HG03558 (cell line): ENCODE data around the gene OLFML2B.

Experiments used
- ATAC-seq: cut with Tn5 transposase; IDR thresholded peaks from one replicate; pipeline ENCODE4 v1.9.1; 2021; ENCODE audit warnings: moderate number of reproducible peaks; ENCODE audit not compliant: unreplicated experiment; ENCODE audit errors: extremely low read depth

The OLFML2B gene

DNA sequence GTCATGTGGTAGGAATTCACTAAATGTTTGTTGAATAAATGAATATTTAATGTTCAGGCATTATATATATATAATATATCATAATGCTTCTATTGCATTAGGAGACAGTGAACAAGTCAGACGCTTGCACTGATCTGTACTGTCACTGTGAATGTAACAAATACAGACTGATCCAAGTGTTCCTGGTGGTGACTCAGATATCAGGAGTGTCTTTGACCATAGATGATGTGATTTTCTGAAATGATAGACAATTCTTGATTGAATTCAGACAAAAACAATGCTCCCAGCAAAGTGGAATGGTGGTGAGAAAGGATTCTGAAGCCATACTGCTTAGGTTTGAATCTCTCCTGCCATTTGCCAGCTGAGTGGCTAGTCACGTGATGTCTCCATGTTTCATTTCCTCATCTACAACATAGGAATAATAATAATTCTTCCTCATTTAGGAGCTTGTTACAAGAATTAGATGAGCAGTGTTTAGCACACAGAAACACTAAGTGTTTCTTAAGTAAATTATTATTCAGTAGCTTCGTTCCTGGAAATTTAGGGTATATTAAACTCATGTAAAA is 71.0 kb downstream of the OLFML2B start:
- ATAC-seq: no peak

DNA sequence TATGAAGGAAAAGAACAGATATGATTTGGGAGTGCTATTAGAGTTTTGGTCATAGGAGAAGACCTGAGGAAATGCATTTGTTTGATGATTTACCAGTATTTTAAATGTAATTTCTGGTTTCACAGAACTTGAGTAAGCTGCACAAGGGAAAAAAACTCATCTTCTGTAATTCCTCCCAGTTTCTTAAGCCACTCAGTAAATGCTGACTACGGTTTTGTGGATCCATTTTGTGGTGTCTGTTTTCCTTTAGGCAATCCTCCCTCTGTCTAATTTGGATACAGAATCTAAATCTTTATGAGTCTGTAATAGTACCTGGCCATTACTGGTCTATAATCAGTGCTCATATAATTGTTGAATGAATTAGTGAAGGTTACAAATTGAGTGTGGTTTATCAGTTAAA is 72.0 kb downstream of the OLFML2B start:
- ATAC-seq: no peak

DNA sequence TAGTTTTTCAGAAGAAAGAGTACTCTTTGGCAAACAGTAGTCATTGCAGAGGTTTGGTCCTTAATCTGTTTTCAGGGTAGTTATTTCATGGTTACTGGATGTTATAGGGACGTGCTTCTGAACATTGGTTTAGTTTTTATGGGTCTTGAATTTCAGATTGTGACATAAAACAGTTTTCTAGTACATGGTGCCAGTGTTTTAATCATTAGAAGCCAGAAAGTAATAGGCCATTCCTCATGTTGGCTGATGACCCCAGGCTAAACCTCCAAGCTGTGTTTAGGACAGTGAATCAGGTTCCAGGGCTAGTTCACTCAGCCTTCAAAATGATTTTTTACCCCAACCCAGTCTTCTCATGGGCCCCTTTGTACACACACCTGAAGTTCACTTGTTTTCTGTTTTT is 73.3 kb downstream of the OLFML2B start:
- ATAC-seq: no peak

DNA sequence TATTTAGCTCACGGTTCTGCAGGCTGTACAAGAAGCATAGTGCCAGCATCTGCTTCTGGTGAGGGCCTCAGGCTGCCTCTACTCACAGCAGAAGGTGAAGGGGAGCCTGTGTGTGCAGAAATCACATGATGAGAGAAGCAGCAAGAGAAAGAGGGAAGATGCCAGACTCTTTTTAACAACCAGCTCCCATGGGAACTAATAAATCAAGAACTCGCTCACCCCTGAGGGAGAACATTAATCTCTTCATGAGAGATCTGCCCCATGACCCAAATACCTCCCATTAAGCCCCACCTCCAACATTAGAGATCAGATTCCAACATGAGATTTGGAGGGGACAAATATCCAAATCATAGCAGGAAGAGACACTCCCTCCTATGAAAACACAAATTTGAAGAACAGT is 74.1 kb downstream of the OLFML2B start:
- ATAC-seq: no peak

DNA sequence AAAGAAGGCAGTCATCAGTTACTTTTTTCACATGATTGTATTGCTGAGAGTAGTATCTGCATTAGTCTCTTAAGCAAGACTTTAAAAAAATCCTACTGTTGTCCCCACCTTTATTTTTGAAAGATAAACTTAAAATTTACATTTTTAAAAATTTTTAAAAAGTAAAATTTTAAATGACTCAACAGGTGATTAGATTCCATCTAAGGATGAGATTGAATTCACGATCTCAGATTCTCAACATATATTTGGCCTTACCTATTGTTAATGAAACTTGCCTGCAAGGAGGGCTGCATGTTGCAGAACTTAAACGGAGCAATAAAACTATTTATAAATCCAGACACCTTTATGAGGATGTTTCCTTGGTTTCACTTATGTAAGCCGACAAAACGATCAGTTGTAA is 75.2 kb downstream of the OLFML2B start:
- no peak for ATAC-seq

DNA sequence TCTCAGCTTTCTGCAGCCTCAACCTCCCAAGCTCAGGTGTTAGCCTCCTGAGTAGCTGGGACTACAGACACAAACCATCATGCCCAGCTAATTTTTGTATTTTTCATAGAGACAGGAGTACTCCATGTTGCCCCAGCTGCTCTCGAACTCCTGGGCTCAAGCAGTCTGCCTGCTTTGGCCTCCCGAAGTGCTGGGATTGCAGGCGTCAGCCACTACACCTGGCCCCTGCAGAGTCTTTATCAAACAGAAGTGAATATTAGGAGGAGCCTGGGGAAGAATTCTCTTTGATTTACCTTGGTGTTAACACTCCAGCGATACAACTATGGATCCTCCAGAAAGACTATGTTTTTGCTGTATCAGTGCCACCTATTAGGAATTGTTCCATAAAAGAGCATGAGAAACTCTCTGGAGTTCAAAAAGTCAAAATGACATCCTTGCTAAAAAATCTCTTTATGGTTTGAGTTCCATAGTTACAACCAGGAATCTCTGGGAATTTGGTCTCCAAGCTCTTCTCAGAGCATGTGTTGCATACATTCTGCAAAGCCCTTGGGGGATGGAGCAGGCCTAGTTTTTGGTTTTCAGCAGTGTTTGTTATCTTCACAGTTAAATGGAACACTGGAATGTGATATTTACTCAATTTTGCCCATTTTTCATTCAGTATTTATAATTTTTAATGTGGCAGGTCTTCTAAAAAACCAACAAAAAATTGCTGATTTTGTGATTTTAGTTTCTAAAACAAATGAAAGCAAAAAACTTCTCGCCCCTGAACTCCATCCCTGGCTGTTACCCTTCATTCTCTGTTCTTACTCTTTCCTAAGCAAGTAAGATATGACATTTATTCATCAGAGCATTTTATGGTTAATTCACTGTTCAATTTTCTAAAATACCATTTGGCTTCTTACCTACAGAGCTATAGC is 77.3 kb downstream of the OLFML2B start:
- no peak for ATAC-seq

DNA sequence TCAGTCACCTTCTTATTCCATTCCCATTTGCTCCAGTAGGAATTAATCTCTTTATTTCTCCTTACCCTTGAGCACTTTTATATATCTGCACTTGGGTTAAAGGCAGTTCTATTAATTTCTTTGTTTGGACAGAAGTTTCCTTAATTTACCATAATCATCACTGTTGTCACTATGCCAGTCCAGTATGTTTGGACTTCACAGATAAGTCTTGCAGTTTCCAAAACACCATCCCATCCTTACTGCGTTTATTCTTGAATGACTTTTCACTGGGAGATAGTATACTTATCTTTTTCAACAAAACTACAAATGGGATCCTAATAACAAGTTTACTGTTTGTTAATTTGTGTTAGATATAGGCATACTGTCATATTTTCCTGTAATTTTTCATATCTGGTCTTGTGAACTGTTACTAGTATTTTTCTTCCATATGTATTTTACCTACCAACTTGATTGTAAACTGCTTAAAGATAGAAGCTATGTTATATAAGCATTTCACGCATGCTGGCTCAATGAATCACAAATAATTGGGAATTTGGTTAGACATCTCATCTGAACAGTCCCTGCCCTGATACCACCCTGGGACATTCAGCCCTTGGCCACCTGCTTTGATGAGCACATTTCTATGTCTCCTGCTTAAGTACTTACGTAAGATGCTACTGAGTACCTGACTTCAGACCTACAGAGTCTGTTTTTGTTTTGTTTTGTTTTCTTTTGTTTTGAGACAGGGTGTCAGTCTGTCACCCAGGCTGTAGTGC is 78.2 kb downstream of the OLFML2B start:
- no peak for ATAC-seq

DNA sequence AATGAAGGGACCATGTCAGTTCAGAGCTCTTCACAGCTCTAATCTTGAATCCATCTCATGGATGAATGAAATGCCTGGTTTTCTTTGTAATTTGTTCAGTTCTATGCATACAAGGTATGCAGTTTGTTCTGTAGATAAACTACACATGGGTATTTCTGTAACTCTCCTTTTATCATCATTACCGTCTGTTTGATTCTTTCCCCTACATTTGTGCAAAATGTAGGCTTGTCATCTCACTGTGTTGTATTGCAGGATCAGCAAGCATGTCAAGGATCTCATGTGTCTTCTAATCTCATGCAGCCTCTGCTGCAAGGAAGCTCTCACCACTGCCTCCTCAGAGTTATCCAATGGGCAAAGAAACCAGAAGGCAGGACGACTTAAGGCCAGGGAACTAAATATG is 79.3 kb downstream of the OLFML2B start:
- no peak for ATAC-seq

DNA sequence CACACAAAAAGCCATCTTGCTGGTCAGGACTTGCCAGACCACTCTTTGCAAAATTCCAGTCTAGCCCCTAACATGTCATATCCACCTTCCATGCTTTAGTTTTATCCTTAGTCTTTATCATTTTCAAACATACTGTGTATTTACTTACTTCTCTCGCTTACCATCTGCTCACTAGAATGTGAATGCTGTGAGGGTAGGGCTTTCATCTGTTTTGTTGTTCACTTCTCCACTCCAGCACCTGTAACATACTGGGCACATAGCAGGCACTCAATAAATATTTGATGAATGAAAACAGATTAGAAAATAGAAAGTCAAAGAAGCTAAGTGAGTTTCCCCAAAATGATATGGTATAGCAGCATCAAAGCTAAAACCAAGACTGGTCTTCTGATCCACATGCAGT is 79.9 kb downstream of the OLFML2B start:
- ATAC-seq: no peak

DNA sequence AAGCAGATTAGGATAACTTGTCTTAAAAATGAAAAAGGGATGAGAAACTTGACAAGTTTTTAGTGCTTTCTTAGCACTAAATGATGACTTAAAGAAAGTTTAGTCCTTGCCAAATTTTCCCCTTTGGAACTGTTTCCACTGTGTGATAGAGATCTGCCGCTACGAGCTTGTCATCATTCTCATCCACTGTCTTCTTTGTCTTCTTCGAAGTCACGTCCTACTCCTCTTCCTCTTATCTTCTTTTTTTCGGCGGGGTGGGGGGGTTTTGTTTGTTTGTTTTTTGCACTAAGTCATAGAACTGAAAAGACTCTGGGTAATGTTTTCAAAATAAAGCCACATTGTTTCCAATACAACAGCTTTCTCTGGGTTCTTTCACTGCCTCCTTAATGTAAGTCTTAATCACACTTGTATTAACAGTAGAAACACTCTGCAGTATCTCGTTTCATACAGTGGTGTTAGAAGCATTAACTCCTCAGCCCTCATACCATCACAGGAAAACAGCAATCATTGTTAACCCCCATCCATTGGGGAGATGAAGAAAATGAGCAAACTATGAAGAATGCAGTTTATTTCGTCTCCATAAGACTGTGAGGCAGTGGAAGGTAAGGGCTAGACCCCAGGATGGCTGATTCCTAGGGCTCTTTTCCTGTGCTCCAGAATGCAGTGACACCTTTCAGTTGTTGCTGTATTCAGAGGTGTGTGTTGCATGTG is 81.8 kb downstream of the OLFML2B start:
- ATAC-seq: no peak

DNA sequence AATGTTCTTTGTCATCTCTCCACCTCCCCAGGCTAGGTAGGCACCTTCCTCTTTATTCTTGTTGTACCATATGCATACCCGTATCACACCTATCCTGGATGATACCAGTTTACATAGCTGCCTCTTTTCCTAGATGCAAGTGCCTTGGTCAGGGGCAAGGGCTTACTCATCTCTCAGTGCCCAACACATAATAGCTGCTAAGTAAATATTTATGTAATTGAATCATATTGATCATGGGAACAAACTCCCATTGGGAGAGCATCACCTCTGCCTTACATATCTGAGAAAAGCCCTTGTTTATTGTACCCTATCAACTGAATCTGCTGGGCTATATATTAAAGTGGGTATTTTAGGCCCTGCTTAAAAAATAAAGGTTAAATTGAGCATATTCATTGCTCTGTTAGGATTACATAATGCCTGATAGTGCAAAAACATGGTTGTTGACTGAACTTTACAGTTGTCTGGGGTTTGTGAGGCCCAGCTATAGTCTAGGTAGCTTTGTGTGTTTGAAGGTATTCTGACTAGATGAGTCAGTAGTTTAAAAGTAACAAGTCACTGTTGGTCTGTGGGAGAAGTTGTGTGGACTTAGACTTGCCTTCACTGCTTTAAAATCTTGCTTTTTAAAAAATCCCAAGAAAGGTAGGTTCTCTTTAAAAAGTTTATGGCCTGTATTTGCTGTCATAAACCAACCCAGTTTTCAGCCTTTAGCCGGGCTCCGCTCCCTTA is 82.6 kb downstream of the OLFML2B start:
- no peak for ATAC-seq

DNA sequence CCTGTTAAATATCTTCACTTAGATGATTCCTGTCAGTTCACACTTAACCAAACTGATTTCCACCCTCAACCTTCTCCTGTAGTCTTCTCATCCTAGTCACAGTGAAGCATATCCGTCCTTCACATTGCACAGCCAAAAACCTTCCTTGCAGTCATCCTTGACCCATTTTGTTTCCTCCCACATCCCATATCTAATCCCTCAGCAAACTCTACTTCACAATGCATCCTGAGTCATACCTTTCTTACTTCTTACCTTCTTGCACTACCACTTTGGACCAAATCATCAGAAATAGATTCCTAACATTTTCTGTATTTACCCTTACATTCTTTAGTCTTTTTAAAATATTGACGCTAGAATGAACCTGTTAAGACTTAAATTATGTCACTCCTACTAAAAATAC is 86.9 kb downstream of the OLFML2B start:
- no peak for ATAC-seq

DNA sequence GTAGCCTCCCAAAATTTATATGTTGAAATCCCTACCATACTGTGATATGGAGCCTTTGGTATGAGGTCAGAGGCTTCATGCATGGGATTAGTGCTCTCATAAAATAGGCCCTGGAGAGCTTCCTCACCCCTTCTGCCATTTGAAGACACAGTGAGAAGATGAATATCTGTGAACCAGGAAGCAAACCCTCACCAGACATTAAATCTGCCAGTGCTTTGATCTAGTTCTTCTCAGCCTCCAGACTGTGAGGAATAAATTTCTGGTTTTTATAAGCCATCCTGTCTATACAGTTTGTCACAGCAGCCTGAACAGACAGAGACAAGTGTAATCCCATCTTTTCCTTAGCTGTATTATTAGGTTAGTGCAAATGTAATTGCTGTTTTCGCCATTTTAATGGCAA is 88.4 kb downstream of the OLFML2B start:
- ATAC-seq: no peak

DNA sequence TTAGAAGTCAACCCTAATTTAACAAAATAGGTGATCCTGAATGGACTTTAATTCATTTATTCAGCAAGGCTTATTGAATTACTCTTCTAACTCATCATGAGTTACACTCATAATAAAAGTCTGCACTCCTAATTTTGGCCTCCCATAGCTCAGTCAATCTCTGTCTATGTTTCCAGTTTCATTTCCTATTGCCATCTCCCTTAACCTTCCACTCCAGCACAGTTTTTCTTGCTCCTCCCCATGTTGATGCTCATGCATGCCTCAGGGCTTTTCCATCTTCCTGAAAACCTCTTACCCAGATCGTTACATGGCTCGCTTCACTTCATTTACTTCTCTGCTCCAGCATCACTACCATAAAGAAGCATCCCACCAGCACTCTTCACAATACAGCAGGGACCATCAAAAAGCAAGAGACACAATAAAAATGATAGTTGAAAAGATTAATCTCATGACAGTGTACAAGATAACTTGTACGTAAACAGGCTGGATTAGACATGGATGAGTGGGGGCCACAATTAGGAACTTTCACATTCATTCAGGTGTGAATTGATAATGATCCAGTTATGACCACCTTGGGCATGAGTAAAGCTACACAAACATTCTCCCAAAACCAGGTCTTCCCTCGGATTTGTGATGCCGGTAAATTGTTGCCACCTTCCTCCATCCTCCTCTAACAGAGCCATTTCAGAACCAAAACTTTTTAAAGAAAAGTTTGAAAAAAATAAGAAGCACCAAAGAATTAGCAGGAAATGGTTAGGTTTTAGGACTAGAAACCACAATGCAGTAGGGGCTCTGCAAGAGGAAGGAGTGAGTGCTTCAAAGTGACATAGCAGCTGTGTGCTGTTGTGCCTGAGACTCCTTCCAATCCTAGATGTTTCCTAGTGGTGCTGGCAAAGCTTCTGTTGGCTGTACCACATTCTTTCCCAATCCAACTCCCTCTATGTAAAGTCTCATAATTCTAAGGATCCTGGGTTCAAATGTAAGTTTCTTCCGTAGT is 89.8 kb downstream of the OLFML2B start:
- no peak for ATAC-seq
